Measurements from ENCODE around the gene WIZ. TPM values are rescaled to one million over a fixed set of nuclear protein-coding genes. Genes with fewer than 3 reads are reported as not detected.

The WIZ gene
- total and polyA plus RNA-seq, 9 of the 15 experiments (the other 6 are each of a cell fraction or from before 2014, with no cell fraction given): 0.06 to 37.5 (median 4.8) TPM

DNA sequence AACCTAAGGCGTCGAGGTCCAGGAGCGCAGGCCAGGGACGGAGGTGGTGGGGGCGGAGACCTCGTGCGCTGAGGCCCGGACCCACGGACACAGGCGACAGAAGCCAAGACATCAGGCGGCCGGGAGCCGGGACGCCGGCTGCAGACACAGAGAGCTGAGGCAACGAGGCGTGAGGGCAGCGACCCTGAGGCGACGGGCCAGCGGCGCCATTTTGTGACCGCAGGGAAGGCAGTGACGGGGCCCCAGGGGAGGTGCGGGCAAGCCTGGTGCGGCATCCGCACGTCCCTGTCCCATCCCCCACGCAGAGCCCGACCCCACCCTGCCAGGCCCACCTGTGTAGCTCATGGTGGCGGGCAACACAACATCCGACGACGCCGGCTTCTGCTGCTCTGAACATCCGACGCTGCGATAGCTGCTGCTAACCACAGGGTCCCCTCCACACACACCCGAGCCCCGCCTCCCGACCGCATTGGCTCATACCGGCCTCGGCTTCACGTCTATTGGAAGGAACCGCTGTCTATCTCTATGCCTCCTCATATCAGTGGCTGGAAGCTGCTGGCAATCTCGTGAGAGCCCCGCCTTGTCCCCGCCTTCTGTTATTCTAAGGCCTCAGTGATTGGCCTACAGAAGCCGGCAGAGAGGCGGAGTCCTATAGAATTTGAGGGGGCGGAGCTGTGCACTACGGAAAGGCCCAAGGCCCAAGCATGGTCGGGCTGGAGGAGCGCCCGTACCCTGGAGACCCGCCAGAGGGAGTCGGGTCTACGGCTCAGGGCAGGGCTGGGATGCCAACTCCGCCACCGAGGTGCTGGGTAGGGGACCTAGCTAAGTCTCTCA lies 31.0 kb downstream of the WIZ start, which contains the start of gene AKAP8L (continued):
- TF ChIP-seq HINFP (tag; conservative IDR thresholded peaks at IDR 0.05; ENCODE audit: low read depth) (no peak), FOSL1 (tag; conservative IDR thresholded peaks at IDR 0.05) (no peak), ZNF740 (CRISPR knock-in tag; IDR thresholded peaks at IDR 0.05) (peak; percentile 77), ZNF740 (tag; IDR thresholded peaks at IDR 0.05) (no peak), NFXL1 (CRISPR knock-in tag; IDR thresholded peaks at IDR 0.05) (no peak), ZSCAN32 (CRISPR knock-in tag; IDR thresholded peaks at IDR 0.05) (no peak)
- TF ChIP-seq, protein P1, sequence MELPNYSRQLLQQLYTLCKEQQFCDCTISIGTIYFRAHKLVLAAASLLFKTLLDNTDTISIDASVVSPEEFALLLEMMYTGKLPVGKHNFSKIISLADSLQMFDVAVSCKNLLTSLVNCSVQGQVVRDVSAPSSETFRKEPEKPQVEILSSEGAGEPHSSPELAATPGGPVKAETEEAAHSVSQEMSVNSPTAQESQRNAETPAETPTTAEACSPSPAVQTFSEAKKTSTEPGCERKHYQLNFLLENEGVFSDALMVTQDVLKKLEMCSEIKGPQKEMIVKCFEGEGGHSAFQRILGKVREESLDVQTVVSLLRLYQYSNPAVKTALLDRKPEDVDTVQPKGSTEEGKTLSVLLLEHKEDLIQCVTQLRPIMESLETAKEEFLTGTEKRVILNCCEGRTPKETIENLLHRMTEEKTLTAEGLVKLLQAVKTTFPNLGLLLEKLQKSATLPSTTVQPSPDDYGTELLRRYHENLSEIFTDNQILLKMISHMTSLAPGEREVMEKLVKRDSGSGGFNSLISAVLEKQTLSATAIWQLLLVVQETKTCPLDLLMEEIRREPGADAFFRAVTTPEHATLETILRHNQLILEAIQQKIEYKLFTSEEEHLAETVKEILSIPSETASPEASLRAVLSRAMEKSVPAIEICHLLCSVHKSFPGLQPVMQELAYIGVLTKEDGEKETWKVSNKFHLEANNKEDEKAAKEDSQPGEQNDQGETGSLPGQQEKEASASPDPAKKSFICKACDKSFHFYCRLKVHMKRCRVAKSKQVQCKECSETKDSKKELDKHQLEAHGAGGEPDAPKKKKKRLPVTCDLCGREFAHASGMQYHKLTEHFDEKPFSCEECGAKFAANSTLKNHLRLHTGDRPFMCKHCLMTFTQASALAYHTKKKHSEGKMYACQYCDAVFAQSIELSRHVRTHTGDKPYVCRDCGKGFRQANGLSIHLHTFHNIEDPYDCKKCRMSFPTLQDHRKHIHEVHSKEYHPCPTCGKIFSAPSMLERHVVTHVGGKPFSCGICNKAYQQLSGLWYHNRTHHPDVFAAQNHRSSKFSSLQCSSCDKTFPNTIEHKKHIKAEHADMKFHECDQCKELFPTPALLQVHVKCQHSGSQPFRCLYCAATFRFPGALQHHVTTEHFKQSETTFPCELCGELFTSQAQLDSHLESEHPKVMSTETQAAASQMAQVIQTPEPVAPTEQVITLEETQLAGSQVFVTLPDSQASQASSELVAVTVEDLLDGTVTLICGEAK (IDR thresholded peaks at IDR 0.05): no peak
- TF ChIP-seq, protein P1 (CRISPR knock-in tag; IDR thresholded peaks at IDR 0.05): no peak

Measured in K562 (cell line).